ENCODE measurements around the gene MRC1. TPM values are rescaled to one million over a fixed set of nuclear protein-coding genes. Genes with fewer than 3 reads are reported as not detected.

Gene MRC1
- 0.07 TPM in 1 of 2 replicates, not detected in the other for total RNA-seq (2021)
- percentile 13 among the genes with signal in this experiment for Bru-seq, nascent RNA
- percentile 15 among the genes with signal in this experiment for BruChase-seq, experiment 1, labeled RNA remaining after a 2-hour chase
- BruChase-seq, experiment 2, labeled RNA remaining after a 6-hour chase, result percentile 13 among the genes with signal in this experiment
- long read RNA-seq, result 0 reads

GRCh38 chr10:17808971-17809841 lies at the start of gene MRC1:
Gene MRC1 (plus strand): TSS chr10:17809348. CDS start chr10:17809466, 118 bp downstream.
- no peak for DNase-seq
- H3K4me1 ChIP-seq (replicated peaks; ENCODE audit: insufficient read depth), result no peaks in the 10 kb centered on the region
- H3K4me3 ChIP-seq, result no peak within 1 kb of the TSS
- no peaks in the 10 kb centered on the region for H3K36me3 ChIP-seq (ENCODE audit: low read depth)
- no peak within 1 kb of the TSS for H3K4me2 ChIP-seq
- no peak within 1 kb of the TSS for H3K27ac ChIP-seq
- H2AFZ ChIP-seq, result no peak within 1 kb of the TSS
- no peaks in the 10 kb centered on the region for H3K9me3 ChIP-seq (ENCODE audit: insufficient read depth, low read depth)
- ChIA-PET POLR2A (ENCODE audit: unreplicated experiment) (no interaction called here), CTCF (interaction anchor here (0.6 kb wide), 1 partner anchor 411 kb away, joined by 3 read pairs; no protein-coding TSS in a partner anchor)
- TF ChIP-seq EZH2 (IDR thresholded peaks at IDR 0.05; ENCODE audit: low read depth) (no peak), CTCF (conservative IDR thresholded peaks at IDR 0.05) (no peak)
- H3K27me3 ChIP-seq (ENCODE audit: insufficient read depth, low read depth), result no peaks in the 10 kb centered on the region
- no peaks in the 10 kb centered on the region for H3K9me2 ChIP-seq (ENCODE audit: insufficient read depth)
- intact Hi-C loops (cut with micrococcal nuclease; ENCODE audit: unreplicated experiment), result no loop called here
- no peaks in the 10 kb centered on the region for H3F3A ChIP-seq (ENCODE audit: insufficient read depth, low read depth)
- no TSS peak for BruUV-seq (replicated peaks)
- H3K79me2 ChIP-seq (ENCODE audit: low read depth), result no peaks in the 10 kb centered on the region
- H4K20me1 ChIP-seq (ENCODE audit: insufficient read depth), result no peaks in the 10 kb centered on the region

- no peak overlapping the region for H3K4me3 ChIP-seq
- TF ChIP-seq EZH2 (IDR thresholded peaks at IDR 0.05; ENCODE audit: low read depth) (no peak), CTCF (conservative IDR thresholded peaks at IDR 0.05) (no peak)
- BruUV-seq (replicated peaks), result no TSS peak
- no peaks in the 10 kb centered on the region for H3K27me3 ChIP-seq (ENCODE audit: insufficient read depth, low read depth)
- H3K9me2 ChIP-seq (ENCODE audit: insufficient read depth), result no peaks in the 10 kb centered on the region
- no peak overlapping the region for H3K27ac ChIP-seq
- no peaks in the 10 kb centered on the region for H3K36me3 ChIP-seq (ENCODE audit: low read depth)
- H3K79me2 ChIP-seq (ENCODE audit: low read depth), result no peaks in the 10 kb centered on the region
- ChIA-PET POLR2A (ENCODE audit: unreplicated experiment) (no interaction called here), CTCF (no interaction called here)
- H2AFZ ChIP-seq, result no peak overlapping the region
- H3K4me2 ChIP-seq, result no peak overlapping the region
- H3K4me1 ChIP-seq (replicated peaks; ENCODE audit: insufficient read depth), result no peaks in the 10 kb centered on the region
- H4K20me1 ChIP-seq (ENCODE audit: insufficient read depth), result no peaks in the 10 kb centered on the region
- no peak for DNase-seq
- intact Hi-C loops (cut with micrococcal nuclease; ENCODE audit: unreplicated experiment), result no loop called here
- H3F3A ChIP-seq (ENCODE audit: insufficient read depth, low read depth), result no peaks in the 10 kb centered on the region
- H3K9me3 ChIP-seq (ENCODE audit: insufficient read depth, low read depth), result no peaks in the 10 kb centered on the region
These were observed 45.0 kb upstream of the MRC1 start for GRCh38 chr10:17764142-17764541.

- H3K9me3 ChIP-seq (ENCODE audit: insufficient read depth, low read depth), result no peaks in the 10 kb centered on the region
- no peak for DNase-seq
- H3K27ac ChIP-seq, result no peak overlapping the region
- H4K20me1 ChIP-seq (ENCODE audit: insufficient read depth), result no peaks in the 10 kb centered on the region
- H3K4me2 ChIP-seq, result no peak overlapping the region
- no peak overlapping the region for H3K4me3 ChIP-seq
- no TSS peak for BruUV-seq (replicated peaks)
- no peaks in the 10 kb centered on the region for H3K27me3 ChIP-seq (ENCODE audit: insufficient read depth, low read depth)
- no peaks in the 10 kb centered on the region for H3K4me1 ChIP-seq (replicated peaks; ENCODE audit: insufficient read depth)
- no peak overlapping the region for H2AFZ ChIP-seq
- POLR2A ChIA-PET (ENCODE audit: unreplicated experiment), result no interaction called here
- TF ChIP-seq EZH2 (IDR thresholded peaks at IDR 0.05; ENCODE audit: low read depth) (no peak), CTCF (conservative IDR thresholded peaks at IDR 0.05) (no peak)
- intact Hi-C loops (cut with micrococcal nuclease; ENCODE audit: unreplicated experiment), result no loop called here
- no peaks in the 10 kb centered on the region for H3F3A ChIP-seq (ENCODE audit: insufficient read depth, low read depth)
- CTCF ChIA-PET, result no interaction called here
- no peaks in the 10 kb centered on the region for H3K9me2 ChIP-seq (ENCODE audit: insufficient read depth)
- H3K79me2 ChIP-seq (ENCODE audit: low read depth), result no peaks in the 10 kb centered on the region
- no peaks in the 10 kb centered on the region for H3K36me3 ChIP-seq (ENCODE audit: low read depth)
These were observed 43.5 kb upstream of the MRC1 start for GRCh38 chr10:17765602-17766001.
